HG03060 (cell line): ENCODE results near the gene GH1.

Source experiments
- ATAC-seq: cut with Tn5 transposase; IDR thresholded peaks from one replicate; pipeline ENCODE4 v1.9.1; 2021; ENCODE audit warnings: low read depth, moderate number of reproducible peaks; ENCODE audit not compliant: unreplicated experiment

Gene GH1

DNA sequence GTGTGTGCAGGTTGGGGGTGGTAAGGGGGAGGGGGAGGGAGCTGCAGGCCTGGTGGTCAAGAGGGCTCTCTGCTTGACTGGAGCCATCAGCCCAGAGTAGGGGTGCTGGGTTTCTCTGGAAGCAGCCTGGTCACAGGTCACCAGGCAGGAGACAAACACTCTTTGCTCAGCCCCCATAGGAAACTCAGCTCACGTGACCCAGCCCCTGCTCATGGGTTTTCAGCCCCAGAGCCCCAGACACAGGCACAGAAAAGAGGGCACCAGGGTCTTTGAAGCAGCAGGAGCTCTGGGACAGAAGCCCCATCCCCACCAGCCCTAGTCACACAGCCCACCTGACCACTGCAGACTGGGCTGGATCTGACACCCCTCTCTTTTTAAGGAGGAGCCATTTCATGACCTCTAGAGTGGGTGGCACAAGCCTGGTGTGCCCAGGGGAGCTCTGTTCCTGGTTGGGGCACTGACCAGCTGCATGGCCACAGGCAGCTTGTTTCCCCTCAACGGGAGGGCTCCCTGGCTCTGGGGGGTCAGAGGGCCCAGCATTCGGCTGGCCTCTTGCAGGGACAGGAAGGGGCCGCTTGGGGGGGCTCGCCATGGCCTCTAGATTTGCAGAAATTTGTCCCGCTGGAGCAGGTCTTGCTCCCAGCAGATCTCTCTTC lies 27.3 kb upstream of the GH1 start:
- no peak for ATAC-seq

DNA sequence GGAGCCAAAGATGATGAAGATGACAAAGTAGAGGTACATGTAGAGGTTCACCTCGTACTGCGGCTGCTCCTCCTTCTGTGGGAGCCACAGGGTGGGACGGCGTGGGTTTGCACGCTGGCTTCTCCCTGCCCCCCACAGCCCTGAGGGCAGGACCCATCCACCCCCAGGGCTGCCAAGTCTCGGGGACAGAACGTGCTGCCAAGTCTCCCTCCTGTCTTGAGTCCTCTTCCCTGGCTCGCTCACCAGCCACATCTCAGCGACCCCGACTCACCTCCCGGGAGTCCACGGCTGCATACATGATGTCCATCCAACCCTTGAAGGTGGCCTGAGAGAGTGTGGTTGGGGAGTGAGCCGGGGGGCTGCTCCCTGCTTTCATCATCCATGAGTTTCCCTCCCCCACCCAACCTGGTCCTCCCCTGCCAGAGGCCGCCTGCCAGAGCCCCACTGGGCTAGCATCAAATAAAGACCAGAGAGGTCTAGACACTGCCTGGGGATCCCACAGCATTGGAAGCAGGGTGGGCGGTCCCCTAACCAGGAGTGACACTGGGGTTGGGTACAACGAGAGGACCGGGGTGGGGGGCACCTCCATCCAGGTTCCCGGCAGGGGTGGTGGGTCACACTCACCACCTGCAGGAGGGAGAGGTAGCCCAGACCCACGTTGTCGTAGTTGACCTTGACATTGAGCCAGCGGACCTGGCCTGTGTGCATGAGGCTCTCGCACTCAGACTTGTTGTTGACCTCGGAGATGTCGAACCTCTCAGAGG lies 26.3 kb upstream of the GH1 start:
- ATAC-seq: no peak

DNA sequence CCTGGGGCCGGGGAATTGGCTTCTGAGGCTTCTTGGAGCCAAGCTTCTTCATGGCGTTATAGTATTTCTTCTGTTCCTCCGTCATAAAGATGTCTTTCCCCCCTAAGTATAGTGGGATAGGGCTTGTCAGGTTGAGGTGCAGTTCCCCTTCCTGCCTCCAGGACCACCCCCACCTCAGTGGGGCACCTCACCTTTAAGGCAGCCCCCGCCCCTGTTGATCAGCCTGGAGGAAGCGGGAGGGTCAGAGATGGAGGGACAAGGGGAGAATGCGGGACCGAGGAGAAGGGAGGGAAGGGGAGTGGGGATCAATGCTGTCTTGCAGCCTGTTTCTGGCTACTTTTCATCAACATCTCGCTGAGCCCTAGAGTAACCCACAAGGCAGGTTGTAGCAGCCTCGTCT lies 25.1 kb upstream of the GH1 start:
- ATAC-seq: no peak

DNA sequence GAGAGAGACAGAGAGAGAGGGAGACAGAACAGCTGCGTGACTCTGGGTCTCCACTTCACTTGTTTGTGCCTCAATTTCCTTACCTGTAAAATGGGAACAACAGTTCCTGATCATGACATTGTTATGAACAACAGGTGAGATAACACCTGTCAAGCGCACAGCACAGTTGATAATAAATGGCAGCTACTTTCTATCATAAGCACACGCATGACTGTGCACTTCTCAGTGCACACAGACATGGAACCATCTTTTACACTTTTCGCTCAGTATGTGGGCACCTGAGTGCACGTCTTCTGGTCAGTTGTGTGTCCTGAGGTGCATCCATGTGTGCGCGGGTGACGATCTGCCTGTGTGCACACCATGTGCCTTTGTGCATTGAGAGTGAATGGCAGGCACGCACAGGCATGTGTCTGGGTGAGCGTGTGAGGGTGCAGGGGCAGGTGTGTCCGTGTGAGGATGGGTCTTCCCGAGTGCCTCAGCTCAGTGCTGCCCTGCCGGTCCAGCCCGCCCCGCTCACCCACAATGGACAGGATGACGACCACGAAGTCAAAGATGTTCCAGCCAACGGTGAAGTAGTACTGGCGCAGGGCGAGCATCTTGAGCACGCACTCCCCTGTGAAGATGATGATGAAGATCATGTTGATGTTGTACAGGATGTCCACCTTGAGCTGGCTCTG lies 23.8 kb upstream of the GH1 start:
- ATAC-seq: no peak

DNA sequence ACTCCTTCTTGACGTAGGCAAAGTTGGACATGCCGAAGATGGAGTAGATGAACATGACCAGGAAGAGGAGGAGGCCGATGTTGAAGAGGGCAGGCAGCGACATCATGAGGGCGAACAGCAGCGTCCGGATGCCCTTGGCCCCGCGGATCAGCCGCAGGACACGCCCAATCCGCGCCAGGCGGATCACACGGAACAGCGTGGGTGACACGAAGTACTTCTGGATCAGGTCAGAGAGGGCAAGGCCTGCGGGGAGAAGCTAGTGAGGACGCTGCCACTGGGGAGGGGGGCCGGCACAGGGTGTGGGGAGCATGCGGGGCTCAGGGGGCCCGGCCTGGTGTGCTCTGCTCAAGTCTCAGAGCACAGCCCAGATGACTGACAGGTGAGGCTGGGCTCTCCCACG lies 23.1 kb upstream of the GH1 start:
- no peak for ATAC-seq

DNA sequence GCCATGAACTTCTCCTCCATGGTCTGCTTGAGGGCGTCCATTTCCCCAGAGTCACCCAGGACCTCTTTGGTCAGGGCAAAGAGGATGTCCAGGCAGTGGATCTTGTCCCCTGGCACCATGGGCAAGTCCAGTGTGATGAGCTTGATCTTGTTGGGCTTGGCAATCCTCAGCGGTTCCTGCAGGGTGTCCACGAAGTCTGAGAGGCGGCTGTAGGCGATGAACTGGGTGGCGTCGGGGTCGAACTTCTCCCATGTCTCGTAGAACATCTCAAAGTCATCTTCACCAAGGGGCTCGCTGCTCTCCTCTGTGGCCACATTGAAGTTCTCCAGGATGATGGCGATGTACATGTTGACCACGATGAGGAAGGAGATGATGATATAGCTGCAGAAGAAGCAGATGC lies 22.5 kb upstream of the GH1 start:
- no peak for ATAC-seq

DNA sequence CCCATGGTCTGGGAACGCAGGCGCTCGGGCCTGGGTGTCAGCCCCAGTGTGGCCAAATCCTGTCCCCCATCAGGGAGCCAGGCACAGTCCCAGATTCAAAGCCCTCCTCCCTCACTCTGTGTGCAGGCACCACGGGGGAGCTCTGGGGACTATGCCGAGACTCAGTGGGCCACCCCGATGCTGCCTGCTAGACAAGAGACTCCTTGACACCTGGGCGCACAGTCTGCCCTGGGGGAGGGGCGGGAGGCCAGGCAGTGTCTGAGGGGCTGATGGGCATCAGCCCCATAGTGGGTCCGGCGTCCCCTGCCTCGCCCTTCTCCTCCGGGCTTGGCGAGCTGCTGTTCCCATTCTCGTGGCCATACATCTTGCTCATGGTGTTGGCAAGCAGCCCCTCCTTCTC lies 21.9 kb upstream of the GH1 start:
- ATAC-seq: no peak

DNA sequence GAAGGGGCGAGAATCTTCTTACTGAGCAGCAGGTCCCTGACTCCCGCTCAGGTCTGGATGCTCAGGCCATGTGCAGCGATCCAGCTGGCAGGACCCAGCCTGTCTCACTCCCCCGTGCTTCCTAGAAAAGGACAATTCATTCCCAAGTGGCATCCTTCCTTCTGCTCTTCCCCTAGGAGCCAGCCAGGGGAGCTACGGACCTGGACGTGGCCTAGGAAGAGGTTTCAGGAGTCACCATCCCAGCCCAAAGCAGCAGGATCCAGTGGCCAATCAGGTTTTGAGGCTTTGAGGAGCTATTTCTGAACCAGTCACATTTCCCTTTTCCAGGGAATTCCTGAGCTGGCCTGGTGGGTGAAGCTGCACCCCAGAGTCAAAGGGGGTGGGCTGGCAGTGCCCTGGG lies 21.2 kb upstream of the GH1 start:
- no peak for ATAC-seq

DNA sequence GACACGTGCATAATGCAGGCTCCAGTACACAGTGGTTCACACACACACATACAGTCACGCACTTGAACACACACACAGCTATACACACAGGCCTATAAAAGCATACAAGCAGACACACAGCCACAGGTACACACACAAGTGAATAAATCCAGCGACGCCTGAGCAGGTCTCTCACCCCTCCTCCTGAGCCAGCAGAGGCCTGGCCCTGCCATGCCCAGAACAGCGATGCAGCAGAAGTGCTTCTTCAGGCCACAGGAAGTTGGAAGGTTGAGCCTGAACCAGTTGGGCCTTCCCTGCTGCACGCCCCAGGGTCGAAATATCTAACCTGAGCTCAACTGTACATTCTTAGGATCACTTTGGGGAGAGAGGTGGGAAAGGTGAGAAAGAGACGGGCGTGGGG lies 20.8 kb upstream of the GH1 start:
- ATAC-seq: no peak

DNA sequence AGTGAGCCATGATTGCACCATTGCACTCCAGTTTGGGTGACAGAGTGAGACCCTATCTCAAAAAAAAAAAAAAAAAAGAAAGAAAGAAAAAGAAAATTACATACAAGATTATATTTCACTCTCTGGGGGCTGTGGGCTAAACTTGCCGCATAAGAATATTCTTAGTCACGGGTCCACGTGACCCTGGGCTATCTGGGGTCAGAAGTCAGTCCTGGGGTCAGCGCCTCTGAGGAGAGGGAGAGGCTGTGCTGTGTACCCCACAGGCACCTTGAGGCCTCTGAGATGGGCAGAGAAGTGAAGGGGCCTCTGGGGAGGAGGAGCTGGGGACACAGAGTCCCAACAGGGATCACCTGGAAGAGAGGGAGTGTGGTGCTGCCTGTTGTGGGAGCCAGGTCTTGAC lies 19.3 kb upstream of the GH1 start:
- ATAC-seq: no peak

DNA sequence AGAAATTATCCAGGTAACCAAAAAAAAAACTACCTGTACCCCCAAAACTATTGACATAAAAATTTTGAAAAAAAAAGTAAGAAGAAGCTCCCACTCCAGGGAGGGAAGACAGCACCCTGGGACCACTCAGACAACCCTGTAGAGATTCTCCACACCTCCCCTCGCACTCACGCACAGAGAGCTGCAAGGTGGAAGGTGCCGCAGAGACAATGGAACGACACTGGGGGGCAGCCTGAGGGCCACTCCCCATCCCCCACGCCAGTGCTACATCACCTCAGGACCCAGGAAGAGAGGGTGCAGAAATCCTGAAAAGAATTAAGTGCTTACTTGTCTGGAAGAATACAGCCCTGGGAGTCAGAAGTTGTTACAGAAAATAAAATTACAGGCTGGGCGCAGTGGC lies 18.7 kb upstream of the GH1 start:
- no peak for ATAC-seq

DNA sequence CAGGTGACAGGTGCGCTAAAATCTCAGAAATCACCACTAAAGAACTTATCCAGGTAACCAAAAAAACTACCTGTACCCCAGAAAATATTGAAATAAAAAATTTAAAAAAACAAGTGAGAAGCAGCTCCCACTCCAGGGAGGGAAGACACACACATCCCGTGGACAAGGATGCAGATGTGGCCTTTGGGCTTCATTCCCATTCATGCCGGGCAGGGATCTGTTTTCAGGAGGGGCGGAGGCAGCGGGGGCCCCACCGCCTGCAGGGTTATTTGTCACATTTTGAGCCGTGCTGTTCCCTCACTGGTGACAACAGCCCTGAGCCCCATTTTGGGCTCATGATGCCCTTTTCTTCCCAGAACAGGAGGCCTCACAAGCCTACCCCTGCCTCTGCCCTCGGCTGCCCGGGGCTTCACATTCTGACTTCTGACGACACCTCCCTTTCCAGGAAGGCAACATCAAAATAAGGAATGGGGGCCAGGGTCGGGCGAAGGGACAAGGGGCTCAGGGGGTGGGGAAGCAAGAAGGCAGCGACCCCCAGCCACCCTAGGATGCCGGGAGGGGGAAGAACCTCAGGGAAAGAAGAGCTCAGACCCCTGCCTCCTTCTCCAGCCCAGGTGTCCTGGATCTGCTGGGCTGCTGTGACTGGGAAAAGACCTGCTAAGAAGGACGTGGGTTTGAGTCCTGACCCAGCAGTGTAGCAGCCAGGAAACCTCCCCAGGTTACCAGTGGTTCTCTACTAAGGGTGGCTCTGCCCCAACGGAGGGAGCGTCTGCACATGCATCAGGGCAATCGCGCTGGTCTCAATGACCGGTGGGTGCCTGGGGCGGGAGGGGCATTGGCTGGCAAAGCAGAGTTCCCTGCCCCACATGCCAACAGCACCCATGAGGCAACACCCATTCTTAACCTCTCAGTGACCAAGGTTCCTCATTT lies 15.8 kb upstream of the GH1 start:
- ATAC-seq: no peak

DNA sequence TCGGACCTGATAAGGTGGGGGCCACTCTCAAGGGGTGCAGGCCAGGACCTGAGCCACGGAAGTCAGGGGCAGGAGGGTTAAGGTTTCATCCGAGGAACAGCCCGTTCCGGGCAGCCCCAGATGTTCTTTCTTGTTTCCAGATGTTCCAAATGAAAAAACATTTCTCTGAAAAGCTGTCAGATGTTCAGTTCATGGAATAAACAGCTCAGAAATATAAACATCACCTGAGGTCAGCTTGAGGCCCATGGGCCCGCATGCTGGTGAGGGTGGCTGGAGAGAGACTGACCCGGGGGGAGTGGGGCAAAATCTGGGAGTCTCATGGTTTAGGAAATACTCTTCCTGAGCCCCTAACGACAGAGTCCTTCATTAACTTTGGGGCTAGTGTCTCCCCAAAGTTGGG lies 15.0 kb upstream of the GH1 start:
- ATAC-seq: no peak

DNA sequence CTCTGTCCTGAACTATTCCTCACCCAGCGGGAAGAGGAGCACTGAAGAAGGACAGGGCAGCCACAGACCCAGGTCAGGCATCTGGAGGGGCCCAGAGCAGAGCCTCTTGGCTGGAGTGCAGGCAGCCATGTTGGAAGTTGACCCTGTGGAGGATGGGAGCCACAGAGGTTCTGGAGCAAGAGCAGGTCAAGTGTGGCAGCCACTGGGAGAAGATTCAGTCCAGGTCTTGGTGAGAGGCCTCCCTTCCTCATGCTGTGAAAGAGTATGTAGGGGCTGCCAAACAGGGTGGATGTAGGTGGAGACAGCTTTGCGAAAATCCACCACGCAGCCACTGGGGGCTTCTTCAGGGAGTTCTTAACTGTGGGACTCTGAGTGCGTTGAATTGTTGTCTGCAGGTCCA lies 14.1 kb upstream of the GH1 start:
- ATAC-seq: peak; percentile 3

DNA sequence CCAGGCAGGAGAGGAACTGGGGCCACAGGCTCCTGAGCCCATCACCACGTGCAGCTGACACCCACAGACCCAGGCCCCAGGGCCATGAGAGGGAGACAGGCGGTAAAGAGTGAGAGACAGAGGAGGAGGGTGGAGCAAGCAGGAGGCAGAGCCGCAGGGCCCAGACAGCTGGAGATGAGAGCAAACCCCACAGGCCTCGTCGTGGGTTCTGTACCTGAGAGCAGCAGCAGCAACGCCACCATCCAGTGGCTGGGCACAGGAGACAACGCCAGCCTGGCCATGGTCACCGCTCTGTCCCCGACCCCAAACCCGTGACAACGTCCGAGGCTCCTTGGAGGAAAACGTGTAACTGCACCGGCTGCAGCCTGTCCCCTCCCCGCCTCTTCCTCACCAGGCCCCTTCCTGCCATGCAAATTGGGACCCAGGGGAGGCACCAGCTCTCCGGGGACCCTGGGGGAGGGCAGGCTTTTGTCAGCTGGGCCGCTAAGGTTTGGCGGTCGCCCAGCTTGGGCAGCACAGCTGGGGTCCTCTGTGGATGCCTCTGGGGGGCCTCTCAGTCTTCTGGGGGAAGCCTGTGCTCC lies 13.4 kb upstream of the GH1 start, which contains the start of gene CD79B:
TSS of gene CD79B (minus strand) at position 351 of the 581 bp plus-strand sequence. CDS start at position 281, 70 bp downstream.
- peak; percentile 44 for ATAC-seq

DNA sequence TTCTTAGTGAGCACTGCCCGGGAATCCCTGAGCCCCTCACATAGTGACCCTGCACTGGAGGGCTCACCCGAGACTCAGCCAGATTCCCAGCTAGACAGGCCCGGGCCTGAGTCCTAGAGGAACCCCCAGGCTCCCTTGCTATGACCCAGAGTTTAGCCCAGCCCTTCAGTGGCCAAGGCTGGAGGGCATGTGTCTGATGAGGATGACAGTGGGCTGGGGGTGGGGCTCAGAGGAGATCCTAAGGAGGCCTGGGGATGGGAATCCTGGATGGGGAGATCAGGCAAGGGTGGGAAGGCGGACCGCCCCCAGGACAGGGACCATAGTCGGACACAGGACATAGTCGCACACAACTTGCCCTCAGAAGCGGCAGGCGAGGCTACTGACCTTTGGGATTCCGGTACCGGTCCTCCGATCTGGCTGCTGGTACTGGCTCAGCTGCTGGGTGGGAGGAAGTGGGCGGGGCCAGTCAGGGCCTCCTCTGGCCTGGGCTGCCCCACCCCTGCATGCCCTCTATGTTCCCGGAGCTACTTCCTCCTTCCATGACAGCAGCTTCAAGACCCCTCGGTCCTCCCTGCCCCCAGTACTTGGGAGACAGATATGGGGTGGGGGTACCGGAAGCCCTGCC lies 12.4 kb upstream of the GH1 start:
- no peak for ATAC-seq

DNA sequence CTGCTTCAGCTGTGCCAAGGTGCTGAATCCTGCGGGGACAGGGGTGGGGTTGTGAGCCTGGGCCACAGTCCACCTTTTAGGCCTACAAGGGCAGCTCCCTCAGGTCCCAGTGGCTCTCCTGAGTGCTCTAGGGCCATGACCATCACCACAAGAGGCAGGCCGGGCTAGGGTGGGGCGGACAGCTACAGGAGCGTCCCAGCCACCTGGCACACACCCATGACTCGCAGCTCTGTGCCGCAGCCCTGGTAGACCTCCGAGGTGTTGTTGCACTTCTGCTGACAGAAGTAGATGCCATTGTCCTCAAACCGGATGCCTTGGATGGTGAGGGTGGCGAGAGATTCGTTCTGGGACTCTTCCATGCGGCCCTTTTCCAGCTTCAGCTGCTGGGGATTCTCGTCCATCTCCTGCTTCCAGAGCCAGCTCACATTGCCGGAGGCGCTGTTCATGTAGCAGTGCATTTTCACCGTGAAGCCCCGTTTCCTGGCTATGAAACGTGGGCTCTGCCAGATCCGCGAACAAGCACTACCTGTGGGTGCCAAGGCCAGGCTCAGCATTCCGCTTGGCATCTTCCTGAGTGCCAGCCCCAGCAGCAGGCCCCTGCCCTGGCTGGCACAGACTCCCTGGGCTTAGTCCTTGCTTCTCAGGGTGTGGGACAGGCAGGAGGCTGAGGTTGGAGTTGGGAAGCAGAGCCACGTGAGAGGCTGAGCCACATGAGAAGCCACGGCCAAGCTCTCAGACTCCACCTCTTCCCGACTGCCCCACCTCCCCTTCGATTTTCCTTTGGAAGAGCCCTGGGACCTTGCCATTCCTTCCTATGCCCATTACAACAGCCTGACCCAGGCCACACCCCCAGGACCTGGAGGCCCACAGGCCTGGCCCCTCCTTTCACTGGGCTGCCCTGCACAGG lies 11.5 kb upstream of the GH1 start:
- ATAC-seq: no peak

DNA sequence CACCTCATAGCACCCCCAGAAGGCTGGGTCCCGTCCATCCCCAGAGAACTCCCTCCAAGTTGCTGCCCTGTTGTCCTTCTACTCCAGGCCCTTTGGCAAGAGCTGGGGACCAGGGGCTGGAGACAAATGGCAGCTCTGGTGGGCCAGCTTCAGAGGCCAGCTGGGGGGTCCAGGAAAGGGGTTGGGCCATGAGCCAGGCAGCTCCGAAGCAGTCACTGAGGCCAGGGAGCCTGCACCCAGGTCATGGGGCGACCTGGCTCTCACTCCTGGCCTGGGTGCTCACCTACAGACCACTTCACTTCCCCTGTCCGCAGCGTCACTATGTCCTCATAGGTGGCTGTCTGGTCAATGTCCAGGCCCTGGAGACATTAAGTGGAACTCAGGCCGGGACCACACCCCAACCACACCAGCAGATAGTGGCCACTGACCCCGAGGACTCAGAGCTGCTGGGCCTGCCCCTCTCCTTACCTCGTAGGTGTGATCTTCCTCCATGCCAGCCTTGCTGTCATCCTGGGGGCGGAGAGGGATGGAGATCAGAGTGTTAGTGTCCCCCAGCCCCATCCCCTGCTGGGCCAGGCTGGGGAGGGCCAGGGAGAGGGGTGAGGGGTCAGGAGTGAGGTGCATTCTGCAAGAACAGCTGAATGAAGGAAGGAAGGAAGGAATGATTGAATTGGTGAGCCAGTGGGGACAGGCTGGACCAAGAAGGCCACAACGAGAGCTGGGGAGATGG lies 10.5 kb upstream of the GH1 start:
- no peak for ATAC-seq
